GM23338 (cell line): Measurements from ENCODE around the gene FRAS1.

ENCODE experiments used
- CTCF ChIP-seq, 2 experiments: fragments of 200-600 bp in 1 of 2; sonication (generic) in 1 of 2; conservative IDR thresholded peaks; 2 replicates each; pipeline versions ENCODE4 v1.5.1 to v1.6.1; 2016 to 2017; ENCODE audit warnings: antibody characterized with exemption in 2 of 2, low read depth in 2 of 2, mild to moderate bottlenecking in 2 of 2, moderate library complexity in 1 of 2
- EZH2phosphoT487 ChIP-seq: fragments of 200-600 bp; sonication (generic); IDR thresholded peaks from one replicate; pipeline ENCODE4 v1.8.1; 2018; ENCODE audit warnings: antibody characterized with exemption; ENCODE audit not compliant: unreplicated experiment
- POLR2AphosphoS5 ChIP-seq: IDR thresholded peaks from 2 replicates; pipeline ENCODE4 v1.6.1; 2016; ENCODE audit warnings: antibody characterized with exemption, low read depth

- TF ChIP-seq CTCF (conservative IDR thresholded peaks at IDR 0.05; ENCODE audit: low read depth in 2 of 2) (no peak), EZH2phosphoT487 (no peak), POLR2AphosphoS5 (no peak)
These were observed 453.6 kb downstream of the FRAS1 start for GRCh38 chr4:78510681-78511080.
